Measurements from ENCODE around the gene YTHDF2.
"Not testable (repeated sequence)": the region's sequence is repeated elsewhere in the genome, so short reads cannot be mapped to it uniquely, and the experiment has no call there.

The YTHDF2 gene

DNA sequence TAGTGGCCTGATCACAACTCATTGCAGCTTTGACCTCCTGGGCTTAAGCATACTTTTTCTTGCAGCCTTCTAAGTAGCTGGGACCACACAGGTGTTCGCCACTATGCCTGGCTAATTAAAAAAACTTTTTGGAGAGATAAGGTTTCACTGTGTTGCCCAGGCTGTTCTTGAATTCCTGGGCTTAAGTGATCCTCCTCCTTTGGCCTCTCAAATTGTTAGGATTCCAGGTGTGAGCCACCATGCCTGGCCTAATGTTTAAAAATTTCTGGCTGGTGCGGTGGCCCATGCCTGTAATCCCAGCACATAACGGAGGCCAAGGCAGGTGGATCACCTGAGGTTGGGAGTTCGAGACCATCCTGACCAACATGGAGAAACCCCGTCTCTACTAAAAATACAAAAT is 24.4 kb downstream of the YTHDF2 start:
- no peak for DNase-seq

DNA sequence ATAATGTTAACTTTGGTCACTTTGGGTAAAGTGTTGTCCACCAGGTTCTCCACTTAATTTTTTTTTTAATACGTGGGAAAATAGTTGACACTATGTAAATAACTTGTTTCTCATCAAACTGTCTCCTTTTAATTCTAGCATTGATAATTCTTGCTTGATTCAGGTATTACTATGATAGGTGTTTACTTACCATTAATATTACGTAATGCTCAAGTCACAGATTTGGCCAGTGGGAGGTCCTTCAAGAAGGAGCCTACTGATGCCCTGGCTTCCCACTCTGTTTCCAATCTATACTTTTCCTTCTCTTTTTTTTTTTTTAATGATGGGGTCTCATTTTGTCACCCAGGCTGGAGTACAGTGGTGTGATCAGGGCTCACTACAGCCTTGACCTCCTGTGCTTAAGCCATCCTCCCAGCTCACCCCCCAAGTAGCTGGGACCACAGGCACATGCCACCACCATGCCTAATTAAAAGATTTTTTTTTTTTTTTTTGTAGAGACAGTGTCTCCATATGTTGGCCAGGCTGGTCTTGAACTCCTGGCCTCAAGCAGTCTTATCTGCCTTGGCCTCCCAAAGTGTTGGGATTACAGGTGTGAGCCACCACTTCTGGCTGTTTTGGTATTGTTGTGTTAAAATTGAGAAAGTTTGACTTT is 29.9 kb downstream of the YTHDF2 start:
- DNase-seq = no peak

DNA sequence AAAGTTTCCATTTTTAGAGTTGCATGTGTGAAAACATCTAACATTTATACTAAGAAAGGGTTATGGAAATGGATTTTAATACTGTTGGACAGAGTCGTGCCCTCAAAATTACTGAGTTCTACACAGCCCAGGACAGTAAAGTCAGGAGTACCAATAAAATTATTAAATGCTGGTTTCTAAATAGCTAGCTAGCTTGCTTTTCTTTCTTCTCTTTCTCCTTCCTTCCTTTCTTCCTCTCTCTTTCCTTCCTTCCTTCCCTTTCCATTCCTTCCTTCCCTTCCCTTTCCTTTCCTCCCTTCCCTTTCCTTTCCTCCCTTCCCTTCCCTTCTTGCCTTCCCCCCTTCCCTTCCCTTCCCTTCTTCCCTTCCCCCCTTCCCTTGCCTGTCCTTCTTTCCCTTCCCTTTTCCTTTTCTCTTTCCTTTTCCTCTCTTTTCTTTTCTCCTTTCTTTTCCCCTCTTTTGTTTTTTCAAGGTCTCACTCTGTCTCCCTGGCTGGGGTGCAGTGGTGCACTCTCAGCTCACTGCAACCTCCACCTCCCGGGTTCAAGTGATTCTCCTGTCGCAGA is 33.9 kb downstream of the YTHDF2 start:
- no peak for DNase-seq

DNA sequence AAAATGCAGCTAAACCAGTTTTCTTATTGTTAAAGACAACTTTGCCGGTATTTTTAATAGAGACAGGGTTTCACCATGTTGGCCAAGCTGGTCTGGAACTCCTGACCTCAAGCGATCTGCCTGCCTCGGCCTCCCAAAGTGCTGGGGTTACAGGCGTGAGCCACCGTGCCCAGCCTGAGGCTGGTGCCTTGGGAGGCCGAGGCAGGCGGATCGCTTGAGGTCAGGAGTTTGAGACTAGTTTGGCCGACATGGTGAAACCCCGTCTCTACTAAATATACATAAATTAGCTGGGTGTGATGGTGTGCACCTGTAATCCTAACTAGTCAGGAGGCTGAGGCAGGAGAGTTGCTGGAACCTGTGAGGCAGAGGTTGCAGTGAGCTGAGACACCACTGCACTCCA is 35.2 kb downstream of the YTHDF2 start:
- DNase-seq = not testable (repeated sequence)

DNA sequence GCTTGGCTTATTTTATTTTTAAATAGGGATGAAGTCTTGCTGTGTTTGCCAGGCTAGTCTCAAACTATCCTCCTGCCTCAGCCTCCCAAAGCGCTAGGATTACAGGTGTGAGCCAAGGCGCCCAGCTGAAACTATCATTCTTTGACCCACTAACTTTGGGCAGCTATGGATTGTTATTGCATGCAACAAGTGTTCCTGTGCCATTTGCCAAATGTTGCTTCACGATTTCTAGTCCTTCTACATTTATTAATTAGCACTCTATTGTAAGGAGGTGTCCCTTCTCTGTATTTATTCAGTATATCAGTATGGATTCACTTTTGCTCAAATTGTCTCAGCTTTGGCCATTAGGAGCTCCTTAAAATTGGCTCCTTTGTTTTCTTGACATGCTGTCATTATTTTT is 36.4 kb downstream of the YTHDF2 start:
- no peak for DNase-seq

DNA sequence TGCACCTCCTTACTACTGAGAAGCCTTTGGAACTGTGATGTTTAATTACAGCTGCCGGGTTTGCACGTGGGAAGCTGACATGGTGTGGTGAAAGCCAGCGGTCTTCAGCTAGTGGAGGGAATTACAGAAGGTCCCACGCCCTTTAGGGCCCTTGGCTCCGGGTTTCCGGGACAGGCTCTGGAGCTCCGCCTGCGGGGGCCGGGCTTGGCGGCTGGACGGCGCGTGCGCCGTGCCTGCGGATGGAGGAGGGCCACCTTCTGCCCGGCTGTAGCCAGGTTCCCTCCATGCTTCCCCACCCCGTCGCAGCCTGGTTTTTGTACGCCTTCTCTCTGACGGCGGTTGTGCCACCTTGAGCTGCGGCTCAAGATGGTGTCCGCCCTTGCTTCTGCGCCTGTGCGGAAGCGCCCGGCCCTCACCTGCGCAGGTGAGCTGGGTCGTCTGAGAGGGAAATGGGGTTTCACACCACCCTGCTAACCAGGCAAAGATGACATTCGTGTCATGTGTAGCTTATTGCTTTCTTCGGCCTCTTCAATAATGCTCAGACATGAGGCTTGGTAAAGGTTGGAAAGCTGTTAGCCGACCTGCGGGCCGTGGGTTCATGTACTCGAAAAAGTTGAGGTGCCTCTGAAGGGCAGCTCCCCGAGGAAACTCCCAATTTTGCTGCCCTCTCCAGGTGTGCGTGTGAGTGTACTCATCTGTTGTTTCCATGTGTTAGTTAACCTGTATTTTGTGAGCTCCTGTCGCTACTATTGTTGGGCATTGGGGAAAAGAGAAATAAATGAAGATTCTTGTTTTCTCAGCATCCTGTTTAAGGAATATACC is 38.6 kb downstream of the YTHDF2 start:
- DNase-seq = peak; percentile 36

DNA sequence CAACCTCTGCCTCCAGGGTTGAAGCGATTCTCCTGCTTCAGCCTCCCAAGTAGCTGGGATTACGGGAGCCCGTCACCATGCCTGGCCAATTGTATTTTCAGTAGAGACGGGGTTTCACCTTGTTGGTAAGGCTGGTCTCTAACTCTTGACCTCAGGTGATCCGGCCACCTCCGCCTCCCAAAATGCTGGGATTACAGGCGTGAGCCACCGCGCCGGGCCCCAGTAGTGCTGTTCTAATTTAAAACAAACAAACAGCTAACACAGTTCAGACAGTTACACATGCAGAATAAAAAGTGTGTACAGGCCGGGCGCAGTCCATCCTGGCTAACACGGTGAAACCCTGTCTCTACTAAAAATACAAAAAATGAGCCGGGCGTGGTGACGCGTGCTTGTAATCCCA is 39.6 kb downstream of the YTHDF2 start:
- DNase-seq = no peak

- DNase-seq = no peak
Observed at GRCh38 chr1:28778021-28778420, 41.3 kb downstream of the YTHDF2 start.

- DNase-seq = no peak
Observed at GRCh38 chr1:28779751-28780408, 43.1 kb downstream of the YTHDF2 start.

DNA sequence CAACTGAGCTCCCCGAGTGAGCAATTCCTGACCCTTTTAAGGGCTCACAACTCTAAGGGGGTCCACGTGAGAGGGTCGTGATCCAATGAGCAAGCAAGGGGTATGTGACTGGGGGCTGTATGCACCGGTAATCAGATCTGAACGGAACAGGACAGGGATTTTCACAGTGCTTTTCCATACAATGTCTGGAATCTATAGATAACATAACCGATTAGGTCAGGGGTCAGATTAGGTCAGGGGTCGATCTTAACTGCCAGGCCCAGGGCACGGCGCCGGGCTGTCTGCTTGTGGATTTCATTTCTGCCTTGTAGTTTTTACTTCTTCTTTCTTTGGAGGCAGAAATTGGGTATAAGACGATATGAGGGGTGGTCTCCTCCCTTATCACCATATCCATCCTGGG is 44.6 kb downstream of the YTHDF2 start:
- no peak for DNase-seq

GRCh38 chr1:28782011-28782410 is 45.3 kb downstream of the YTHDF2 start:
- DNase-seq = no peak

GRCh38 chr1:28783363-28783762 is 46.6 kb downstream of the YTHDF2 start:
- no peak for DNase-seq

- no peak for DNase-seq
Observed at GRCh38 chr1:28789412-28789811, 52.7 kb downstream of the YTHDF2 start.

GRCh38 chr1:28789816-28790215 is 53.1 kb downstream of the YTHDF2 start:
- DNase-seq = no peak

- DNase-seq = no peak
Observed at GRCh38 chr1:28790377-28791035, 53.8 kb downstream of the YTHDF2 start.

GRCh38 chr1:28791929-28792328 is 55.2 kb downstream of the YTHDF2 start:
- not testable (repeated sequence) for DNase-seq

- no peak for DNase-seq
Observed at GRCh38 chr1:28792644-28793121, 55.9 kb downstream of the YTHDF2 start.

DNA sequence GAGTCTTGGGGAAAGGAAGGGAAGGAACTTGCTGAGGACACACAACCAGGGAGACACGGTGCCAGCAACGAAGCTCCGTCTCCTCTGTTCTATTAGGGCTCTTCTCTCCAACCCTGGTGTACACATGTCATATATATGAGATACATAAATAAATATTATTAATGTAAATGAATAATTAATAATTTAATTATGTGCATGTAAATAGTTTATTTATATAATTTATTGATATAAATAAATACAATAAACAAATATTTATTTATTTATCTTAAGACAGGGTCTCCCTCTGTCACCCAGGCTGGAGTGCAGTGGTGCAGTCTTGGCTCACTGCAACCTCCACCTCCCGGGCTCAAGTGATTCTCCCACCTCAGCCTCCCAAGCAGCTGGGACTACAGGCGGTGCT is 57.8 kb downstream of the YTHDF2 start:
- DNase-seq = not testable (repeated sequence)

DNA sequence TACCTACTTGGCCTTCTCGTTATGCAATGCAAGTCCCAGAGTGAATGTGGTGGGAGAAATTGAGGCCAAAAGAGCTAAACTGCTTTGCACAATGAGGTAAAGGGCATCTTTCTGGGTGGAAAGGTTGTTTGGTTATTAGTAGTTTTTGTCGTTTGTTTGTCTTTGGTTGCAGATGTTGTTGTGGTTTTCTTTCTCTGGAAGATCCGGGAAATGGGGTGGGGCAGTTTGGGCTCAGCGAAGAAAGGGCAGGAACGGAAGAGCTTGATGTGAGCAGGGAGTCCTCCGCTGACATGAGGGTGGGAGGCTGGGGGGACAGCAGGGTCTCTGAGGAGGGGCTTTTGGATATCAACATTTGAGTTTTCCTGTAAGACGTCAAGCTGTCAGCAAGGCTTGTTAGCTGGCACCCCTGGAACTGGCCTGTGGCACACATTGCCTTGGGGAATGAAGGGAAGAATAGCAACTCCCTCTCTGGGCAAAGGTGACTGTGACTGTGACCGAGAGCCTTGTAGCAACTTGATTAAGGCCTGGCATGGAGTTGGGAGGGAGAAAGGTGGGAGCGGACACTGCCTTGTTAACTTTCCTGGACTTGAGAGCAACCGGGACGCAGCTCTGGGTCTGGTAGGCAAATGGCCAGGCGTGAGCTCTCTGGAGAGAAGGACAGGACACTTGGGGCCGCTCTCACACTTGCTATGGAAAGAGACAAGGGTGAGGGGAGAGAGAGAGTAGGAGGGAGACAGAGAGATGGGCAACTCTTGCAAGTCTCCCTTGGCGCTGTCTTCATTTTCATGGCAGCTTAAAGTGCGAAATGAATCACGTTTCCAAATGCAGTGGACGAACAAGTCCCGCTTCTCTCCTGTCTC is 59.8 kb downstream of the YTHDF2 start:
- no peak for DNase-seq

DNA sequence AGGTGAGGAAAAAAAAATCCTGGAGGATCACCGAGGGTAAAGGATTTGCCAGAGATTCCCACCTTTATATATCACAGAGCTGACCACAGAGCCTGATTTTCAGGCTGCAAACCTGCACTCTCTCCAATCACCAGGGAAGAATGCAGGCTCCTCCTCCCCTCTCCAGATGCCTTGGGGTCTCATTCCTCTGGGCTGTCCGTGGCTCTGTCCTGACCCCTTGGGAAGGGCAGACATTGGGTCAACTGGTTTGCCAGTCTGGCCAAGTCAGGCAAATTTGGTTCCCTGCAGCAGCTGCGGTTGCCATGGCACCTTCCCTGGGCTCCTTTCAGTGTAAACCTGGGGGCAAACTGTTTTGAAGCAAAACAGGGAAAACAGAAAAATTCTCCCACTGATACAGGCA is 63.6 kb downstream of the YTHDF2 start:
- no peak for DNase-seq

GRCh38 chr1:28801461-28801860 is 64.7 kb downstream of the YTHDF2 start:
- DNase-seq = no peak

GRCh38 chr1:28803051-28803450 is 66.3 kb downstream of the YTHDF2 start:
- peak; percentile 37 for DNase-seq

Measured in fibroblast of upper back skin (primary cell).